Renal cortex interstitium (tissue), 11 donors: ENCODE data around the gene UBA7. TPM values are rescaled to one million over a fixed set of nuclear protein-coding genes. Genes with fewer than 3 reads are reported as not detected.

Experiments used
- DNase-seq, 11 donors: peaks; one replicate each; pipeline ENCODE4 v3.0.0-alpha.2; 2013; ENCODE audit warnings: low read depth in 9 of 11, low spot score in 4 of 11; ENCODE audit errors: extremely low read depth in 1 of 11
- polyA plus RNA-seq, 3 donors: library from polyadenylated mRNA; unstranded; fragments of 120-200 nt; gene quantifications; one replicate each; pipeline ENCODE4 v1.2.1, GENCODE V29; 2013; ENCODE audit not compliant: insufficient read length in 3 of 3

The UBA7 gene
- polyA plus RNA-seq, 3 donors, result 31.8 to 50.9 (median 36.5) TPM

DNA sequence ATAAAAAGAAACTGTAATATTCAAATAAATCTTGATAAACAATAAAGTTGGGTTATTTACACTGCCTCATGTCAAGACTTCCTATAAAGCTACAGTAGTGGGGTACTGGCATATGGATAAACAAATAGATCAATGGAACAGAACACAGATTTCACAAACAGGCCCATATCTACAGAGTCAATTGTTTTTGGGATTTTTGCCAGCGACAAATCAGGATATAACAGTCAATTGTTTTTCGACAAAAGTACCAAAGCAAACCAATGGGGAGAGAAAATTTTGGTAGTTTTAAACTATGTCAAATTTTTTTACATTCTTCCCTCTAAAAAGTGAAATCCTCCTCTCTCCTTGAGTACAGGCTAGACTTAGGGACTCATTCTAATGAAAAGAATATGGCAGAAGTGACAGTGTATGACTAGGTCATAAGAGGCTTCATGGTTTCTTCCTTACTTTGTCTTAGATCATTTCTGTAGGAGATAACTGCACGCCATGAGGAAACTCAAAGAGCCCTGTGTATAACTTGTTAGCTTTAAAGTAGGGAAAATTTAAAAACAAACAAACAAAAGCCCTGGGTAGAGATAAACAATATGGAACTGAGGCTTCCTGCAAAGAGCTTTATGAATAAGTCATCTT lies 44.4 kb downstream of the UBA7 start:
- DNase-seq, result no peak

GRCh38 chr3:49763981-49764380 lies 49.8 kb downstream of the UBA7 start:
- DNase-seq, result no peak

DNA sequence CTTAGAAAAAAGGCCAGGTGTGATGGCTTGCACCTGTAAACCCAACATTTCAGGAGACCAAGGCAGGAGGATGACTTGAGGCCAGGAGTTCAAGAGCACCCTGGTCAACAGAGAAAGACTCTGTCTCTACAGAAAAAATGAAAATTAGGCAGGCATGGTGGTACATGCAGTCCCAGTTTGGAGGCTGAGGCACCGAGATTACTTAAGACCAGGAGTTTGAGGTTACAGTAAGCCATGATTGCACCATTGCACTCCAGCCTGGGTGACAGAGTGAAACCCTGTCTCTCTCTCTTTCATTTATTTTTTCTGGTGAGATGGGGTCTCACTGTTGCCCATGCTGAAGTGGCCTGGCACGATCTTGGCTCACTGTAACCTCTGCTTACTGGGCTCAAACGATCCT lies 52.1 kb downstream of the UBA7 start:
- DNase-seq, result no peak

DNA sequence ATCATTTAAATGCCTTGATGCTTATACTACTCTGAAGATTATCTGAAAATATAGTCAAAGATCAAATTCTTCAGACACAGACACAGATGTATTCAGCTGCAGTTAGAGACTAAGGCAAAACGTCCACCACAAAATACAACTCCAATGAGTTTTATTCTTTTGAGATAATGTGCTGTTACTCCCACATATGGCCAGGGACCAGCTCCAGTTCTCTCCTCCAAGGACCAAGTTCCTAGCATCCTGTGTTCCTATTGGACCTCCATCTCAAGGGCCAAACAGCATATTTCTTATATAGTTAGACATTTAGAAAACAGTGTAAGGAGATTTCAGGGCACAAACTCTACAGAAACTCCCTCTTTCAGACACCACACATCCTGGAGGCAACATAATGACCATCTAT lies 54.5 kb downstream of the UBA7 start:
- peak in 5 of 11 donors; percentile 7 to 26 (median 14) for DNase-seq

- DNase-seq, result no peak
These were observed 56.6 kb downstream of the UBA7 start for GRCh38 chr3:49757197-49757596.

DNA sequence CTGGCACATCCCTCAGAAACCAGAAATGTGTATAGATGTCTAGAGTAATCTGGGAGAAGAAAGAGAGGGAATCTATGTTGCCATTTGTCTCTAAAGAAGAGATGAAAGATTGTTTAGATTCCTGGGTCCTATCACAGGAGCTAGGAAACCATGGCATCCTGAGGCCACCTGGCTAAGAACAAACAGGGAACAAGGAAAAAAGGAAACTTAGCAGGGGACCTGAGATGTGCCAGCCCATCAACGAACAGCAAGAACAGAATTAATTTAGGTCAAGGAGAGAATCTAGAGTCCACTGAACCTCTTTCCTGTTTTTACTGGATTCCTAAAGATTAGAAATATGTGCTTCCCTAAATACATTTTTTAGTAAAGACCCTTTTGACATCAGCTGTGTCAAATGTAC lies 57.7 kb downstream of the UBA7 start:
- DNase-seq, result no peak

Other genes with a start within 250 kb of the UBA7 start
- 100 to 1,000 TPM; 145 to 153 (median 152) TPM for gene APEH, start 139.6 kb downstream of the UBA7 start, polyA plus RNA-seq
- 100 to 1,000 TPM in 2 of 3 donors, 10 to 100 TPM in 1; 99.1 to 242 (median 199) TPM for gene MST1, start 124.5 kb downstream of the UBA7 start, polyA plus RNA-seq
- 10 to 100 TPM; 33.9 to 42.2 (median 38.8) TPM for gene RNF123, start 124.4 kb downstream of the UBA7 start, polyA plus RNA-seq
- gene AMIGO3, start 94.3 kb downstream of the UBA7 start, polyA plus RNA-seq, result 1 to 10 TPM; 1.4 to 2.2 (median 1.8) TPM
- 10 to 100 TPM; 13.2 to 17.6 (median 17.3) TPM for gene GMPPB, start 90.0 kb downstream of the UBA7 start, polyA plus RNA-seq
- gene IP6K1, start 27.4 kb downstream of the UBA7 start, polyA plus RNA-seq, result 10 to 100 TPM; 50.6 to 55.8 (median 51.2) TPM
- under 1 TPM in 1 of 3 donors, not detected in 2; 0.15 TPM for gene CDHR4, start 14.1 kb downstream of the UBA7 start, polyA plus RNA-seq
- gene INKA1, start 10.7 kb downstream of the UBA7 start, polyA plus RNA-seq, result 10 to 100 TPM in 1 of 3 donors, 1 to 10 TPM in 2; 9.6 to 16.9 (median 10.0) TPM
- gene TRAIP, start 42.6 kb upstream of the UBA7 start, polyA plus RNA-seq, result 10 to 100 TPM in 1 of 3 donors, 1 to 10 TPM in 2; 9.4 to 12.8 (median 9.8) TPM
- gene CAMKV, start 56.0 kb upstream of the UBA7 start, polyA plus RNA-seq, result under 1 TPM; 0.16 to 0.18 (median 0.17) TPM
- 1 to 10 TPM; 1.3 to 1.7 (median 1.5) TPM for gene MST1R, start 89.9 kb upstream of the UBA7 start, polyA plus RNA-seq
- 10 to 100 TPM in 1 of 3 donors, 1 to 10 TPM in 2; 7.0 to 10.5 (median 7.3) TPM for gene MON1A, start 115.9 kb upstream of the UBA7 start, polyA plus RNA-seq
- 100 to 1,000 TPM; 119 to 192 (median 135) TPM for gene RBM6, start 126.2 kb upstream of the UBA7 start, polyA plus RNA-seq